Measurements from ENCODE around the gene SMARCA4. TPM values are rescaled to one million over a fixed set of nuclear protein-coding genes. Genes with fewer than 3 reads are reported as not detected.

Gene SMARCA4
- total RNA-seq, 4 donors from 2014 or later, result 78.4 to 115 (median 81.7) TPM

DNA sequence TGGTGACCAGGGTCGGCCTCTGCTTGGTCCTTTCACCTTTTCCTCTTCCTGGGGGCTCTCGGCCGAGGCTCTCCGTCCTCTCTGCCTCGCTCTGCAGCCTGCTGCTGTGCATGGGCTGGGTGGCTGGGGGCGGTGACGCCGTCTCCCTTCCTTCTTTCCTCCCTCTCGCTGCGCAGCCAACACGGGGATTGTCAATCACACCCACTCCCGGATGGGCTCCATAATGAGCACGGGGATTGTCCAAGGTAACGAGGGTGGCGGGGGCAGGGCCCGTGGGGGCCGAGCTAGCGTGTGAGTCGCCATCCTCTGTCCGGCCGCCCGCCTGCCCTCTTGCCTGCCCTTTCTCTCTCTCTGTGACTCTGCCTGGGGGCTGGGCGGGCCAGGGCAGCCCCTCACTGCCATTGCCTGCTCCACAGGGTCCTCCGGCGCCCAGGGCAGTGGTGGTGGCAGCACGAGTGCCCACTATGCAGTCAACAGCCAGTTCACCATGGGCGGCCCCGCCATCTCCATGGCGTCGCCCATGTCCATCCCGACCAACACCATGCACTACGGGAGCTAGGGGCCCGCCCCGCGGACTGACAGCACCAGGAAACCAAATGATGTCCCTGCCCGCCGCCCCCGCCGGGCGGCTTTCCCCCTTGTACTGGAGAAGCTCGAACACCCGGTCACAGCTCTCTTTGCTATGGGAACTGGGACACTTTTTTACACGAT is 39.5 kb upstream of the SMARCA4 start:
- intact Hi-C loops (cut with DNase I; ENCODE audit: low total_unique reads), result loop anchor here (10.0 kb wide), 1 partner anchor 47 kb away; the partner anchor contains the start of gene CARM1

DNA sequence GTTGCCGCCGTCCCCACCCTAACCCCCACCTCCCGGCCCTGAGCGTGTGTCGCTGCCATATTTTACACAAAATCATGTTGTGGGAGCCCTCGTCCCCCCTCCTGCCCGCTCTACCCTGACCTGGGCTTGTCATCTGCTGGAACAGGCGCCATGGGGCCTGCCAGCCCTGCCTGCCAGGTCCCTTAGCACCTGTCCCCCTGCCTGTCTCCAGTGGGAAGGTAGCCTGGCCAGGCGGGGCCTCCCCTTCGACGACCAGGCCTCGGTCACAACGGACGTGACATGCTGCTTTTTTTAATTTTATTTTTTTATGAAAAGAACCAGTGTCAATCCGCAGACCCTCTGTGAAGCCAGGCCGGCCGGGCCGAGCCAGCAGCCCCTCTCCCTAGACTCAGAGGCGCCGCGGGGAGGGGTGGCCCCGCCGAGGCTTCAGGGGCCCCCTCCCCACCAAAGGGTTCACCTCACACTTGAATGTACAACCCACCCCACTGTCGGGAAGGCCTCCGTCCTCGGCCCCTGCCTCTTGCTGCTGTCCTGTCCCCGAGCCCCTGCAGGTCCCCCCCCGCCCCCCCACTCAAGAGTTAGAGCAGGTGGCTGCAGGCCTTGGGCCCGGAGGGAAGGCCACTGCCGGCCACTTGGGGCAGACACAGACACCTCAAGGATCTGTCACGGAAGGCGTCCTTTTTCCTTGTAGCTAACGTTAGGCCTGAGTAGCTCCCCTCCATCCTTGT is 38.8 kb upstream of the SMARCA4 start:
- intact Hi-C loops (cut with DNase I; ENCODE audit: low total_unique reads), result loop anchor here (10.0 kb wide), 1 partner anchor 47 kb away; the partner anchor contains the start of gene CARM1
- no peak for DNase-seq (ENCODE audit: low spot score in 2 of 2)
- WGBS, 2 donors, result 80 to 82% methylated on average over 26 to 33 of the region's 33 CpGs
- H3K4me3 ChIP-seq (ENCODE audit: low read depth, poor library complexity, severe bottlenecking), result no peak overlapping the region
- no peak for TF ChIP-seq POLR2A (IDR thresholded peaks at IDR 0.05)
- TF ChIP-seq, protein P1, sequence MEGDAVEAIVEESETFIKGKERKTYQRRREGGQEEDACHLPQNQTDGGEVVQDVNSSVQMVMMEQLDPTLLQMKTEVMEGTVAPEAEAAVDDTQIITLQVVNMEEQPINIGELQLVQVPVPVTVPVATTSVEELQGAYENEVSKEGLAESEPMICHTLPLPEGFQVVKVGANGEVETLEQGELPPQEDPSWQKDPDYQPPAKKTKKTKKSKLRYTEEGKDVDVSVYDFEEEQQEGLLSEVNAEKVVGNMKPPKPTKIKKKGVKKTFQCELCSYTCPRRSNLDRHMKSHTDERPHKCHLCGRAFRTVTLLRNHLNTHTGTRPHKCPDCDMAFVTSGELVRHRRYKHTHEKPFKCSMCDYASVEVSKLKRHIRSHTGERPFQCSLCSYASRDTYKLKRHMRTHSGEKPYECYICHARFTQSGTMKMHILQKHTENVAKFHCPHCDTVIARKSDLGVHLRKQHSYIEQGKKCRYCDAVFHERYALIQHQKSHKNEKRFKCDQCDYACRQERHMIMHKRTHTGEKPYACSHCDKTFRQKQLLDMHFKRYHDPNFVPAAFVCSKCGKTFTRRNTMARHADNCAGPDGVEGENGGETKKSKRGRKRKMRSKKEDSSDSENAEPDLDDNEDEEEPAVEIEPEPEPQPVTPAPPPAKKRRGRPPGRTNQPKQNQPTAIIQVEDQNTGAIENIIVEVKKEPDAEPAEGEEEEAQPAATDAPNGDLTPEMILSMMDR (IDR thresholded peaks at IDR 0.05), result no peak

More for the DNA sequence above, 39.5 kb upstream of the SMARCA4 start:
- H3K4me3 ChIP-seq (ENCODE audit: low read depth, poor library complexity, severe bottlenecking), result no peak overlapping the region
- TF ChIP-seq, protein P1 (IDR thresholded peaks at IDR 0.05), result no peak
- WGBS, 2 donors, result 90 to 92% methylated on average over 37 to 42 of the region's 43 CpGs
- no peak for DNase-seq (ENCODE audit: low spot score in 2 of 2)

DNA sequence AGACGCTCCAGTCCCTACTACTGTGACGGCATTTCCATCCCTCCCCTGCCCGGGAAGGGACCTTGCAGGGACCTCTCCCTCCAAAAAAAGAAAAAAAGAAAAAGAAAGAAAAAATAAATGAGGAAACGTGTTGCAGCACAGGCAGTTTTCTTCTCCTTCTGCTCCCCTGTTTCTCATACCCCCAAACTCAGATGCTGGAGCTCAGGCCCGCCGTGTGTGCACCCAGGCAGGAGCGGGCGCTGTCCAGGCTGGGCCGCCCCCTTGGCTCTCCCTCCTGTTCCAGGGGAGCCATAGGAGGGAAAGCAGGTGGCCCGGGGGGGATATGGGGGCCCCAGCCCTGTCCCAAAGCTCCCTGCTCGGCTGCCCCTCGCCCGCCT is 38.2 kb upstream of the SMARCA4 start:
- intact Hi-C loops (cut with DNase I; ENCODE audit: low total_unique reads), result loop anchor here (10.0 kb wide), 1 partner anchor 48 kb away; the partner anchor contains the start of gene CARM1
- H3K4me3 ChIP-seq (ENCODE audit: low read depth, poor library complexity, severe bottlenecking), result no peak overlapping the region
- TF ChIP-seq, protein P1 (IDR thresholded peaks at IDR 0.05), result no peak
- TF ChIP-seq POLR2A (IDR thresholded peaks at IDR 0.05), result no peak
- DNase-seq (ENCODE audit: low spot score in 2 of 2), result no peak
- 86% methylated on average over 13 of the region's 13 CpGs for WGBS, 2 donors

DNA sequence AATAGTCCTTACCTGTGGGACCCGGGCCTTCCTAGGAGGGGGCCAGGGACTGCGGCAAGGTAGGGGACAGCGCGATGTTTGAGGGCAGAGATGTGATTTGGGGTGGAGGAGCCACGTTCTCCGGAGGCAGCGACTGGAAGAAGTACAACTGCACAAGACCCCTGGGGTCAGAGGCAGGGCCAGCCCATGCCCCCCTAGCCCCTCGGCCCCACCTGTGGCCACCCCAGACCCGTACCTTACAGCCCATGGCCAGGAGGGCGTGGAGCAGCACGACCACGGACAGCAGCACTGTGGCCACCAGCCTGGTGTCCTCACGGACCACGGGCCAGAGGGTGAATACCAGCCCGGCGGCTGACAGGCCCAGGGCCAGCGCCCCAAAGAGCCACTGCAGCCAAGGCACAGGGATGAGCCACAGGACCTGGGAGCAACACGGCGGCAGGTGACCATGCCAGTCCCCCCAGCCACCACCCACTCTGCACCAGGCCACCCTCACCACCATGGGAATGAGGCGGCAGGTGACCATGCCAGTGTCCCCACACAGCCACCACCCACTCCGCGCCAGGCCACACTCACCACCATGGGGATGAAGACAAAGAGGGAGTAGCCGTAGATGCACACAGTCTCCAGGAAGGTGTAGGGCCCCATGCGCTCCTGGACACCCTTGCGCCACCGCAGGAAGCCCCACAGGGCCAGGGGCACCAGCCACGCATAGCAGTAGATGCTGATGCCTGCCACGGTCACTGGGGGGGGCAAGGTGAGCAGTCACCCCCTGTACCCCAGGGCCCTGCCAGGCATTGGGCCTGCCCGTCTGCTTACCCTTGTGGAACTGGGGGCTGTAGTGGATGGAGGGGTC is 37.3 kb upstream of the SMARCA4 start:
- 89 to 92% methylated on average over 20 of the region's 29 CpGs for WGBS, 2 donors
- no peak for TF ChIP-seq POLR2A (IDR thresholded peaks at IDR 0.05)
- TF ChIP-seq, protein P1 (IDR thresholded peaks at IDR 0.05), result no peak
- H3K4me3 ChIP-seq (ENCODE audit: low read depth, poor library complexity, severe bottlenecking), result no peak overlapping the region
- intact Hi-C loops (cut with DNase I; ENCODE audit: low total_unique reads), result loop anchor here (10.0 kb wide), 1 partner anchor 49 kb away; the partner anchor contains the start of gene CARM1
- no peak for DNase-seq (ENCODE audit: low spot score in 2 of 2)

DNA sequence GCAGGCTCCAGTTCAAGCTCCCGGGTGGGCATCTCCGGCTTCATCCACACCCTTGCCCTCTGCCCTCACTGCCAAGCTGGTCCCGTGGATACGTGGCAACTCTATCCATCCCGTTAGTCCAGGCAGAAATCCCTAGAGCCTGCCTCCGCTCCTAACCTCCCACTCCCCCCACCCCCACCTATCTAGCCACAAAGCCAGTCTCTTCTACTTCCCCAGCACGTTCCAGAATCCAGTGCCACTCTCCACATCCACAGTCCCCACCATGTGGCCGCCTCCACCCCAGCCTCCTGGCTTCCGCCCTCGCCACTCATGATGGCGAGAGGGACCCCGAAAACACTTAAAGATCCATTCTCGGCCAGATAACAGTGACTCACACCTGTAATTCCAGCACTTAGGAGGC is 36.2 kb upstream of the SMARCA4 start:
- intact Hi-C loops (cut with DNase I; ENCODE audit: low total_unique reads), result loop anchor here (10.0 kb wide), 1 partner anchor 50 kb away; the partner anchor contains the start of gene CARM1
- WGBS, 2 donors, result 86 to 87% methylated on average over 13 of the region's 13 CpGs
- H3K4me3 ChIP-seq (ENCODE audit: low read depth, poor library complexity, severe bottlenecking), result no peak overlapping the region
- TF ChIP-seq POLR2A (IDR thresholded peaks at IDR 0.05), result no peak
- TF ChIP-seq, protein P1 (IDR thresholded peaks at IDR 0.05), result no peak
- DNase-seq (ENCODE audit: low spot score in 2 of 2), result no peak

Data from lower leg skin (tissue), 4 donors.